CD14-positive monocyte (primary cell): ENCODE data around the gene LYPD6. TPM values are rescaled to one million over a fixed set of nuclear protein-coding genes. Genes with fewer than 3 reads are reported as not detected.

Experiments used
- DNase-seq, 3 donors: peaks; one replicate each; pipeline ENCODE4 v3.0.0-alpha.2; 2011 to 2022
- H2AFZ ChIP-seq: 2 replicates; pipeline ENCODE4 v1.6.0; 2012; ENCODE audit warnings: mild to moderate bottlenecking, low read depth, low read length, inconsistent platforms; ENCODE audit not compliant: insufficient read depth, poor library complexity, severe bottlenecking
- H3K27ac ChIP-seq, 2 donors: 1 replicate in 1 of 2; 2 replicates in 1 of 2; pipeline ENCODE4 v1.5.1; 2012 to 2013; ENCODE audit warnings: low read length in 2 of 2, control low read depth in 1 of 2, inconsistent platforms in 1 of 2, low read depth in 1 of 2, mild to moderate bottlenecking in 1 of 2
- H3K27me3 ChIP-seq, 2 donors: one replicate each; pipeline versions ENCODE4 v1.6.0 to v1.6.1; 2011 to 2013; ENCODE audit warnings: low read length in 2 of 2; ENCODE audit not compliant: control insufficient read depth in 2 of 2, insufficient read depth in 2 of 2
- H3K36me3 ChIP-seq, 2 donors: replicated peaks in 1 of 2; 1 replicate in 1 of 2; 2 replicates in 1 of 2; pipeline versions ENCODE4 v1.5.1 to v1.6.1; 2012 to 2013; ENCODE audit warnings: low read length in 2 of 2, control low read depth in 1 of 2, inconsistent platforms in 1 of 2, mild to moderate bottlenecking in 1 of 2; ENCODE audit not compliant: insufficient read depth in 2 of 2, control insufficient read depth in 1 of 2
- H3K4me1 ChIP-seq, 2 donors: 1 replicate in 1 of 2; 2 replicates in 1 of 2; pipeline versions ENCODE4 v1.5.1 to v1.6.1; 2012 to 2013; ENCODE audit warnings: low read length in 2 of 2, control low read depth in 1 of 2, inconsistent platforms in 1 of 2, mild to moderate bottlenecking in 1 of 2, moderate library complexity in 1 of 2; ENCODE audit not compliant: insufficient read depth in 2 of 2, control insufficient read depth in 1 of 2
- H3K4me2 ChIP-seq: replicated peaks from 2 replicates; pipeline ENCODE3; 2012; ENCODE audit warnings: low read length, moderate library complexity, mild to moderate bottlenecking; ENCODE audit not compliant: poor library complexity, severe bottlenecking; ENCODE audit errors: extremely low read depth
- H3K4me3 ChIP-seq, 3 experiments: fragments of 200-600 bp in 1 of 3; sonication (generic) in 1 of 3; replicated peaks in 1 of 3; 1 replicate in 2 of 3; 2 replicates in 1 of 3; pipeline ENCODE4 v1.5.1; 2011 to 2013; ENCODE audit warnings: low read length in 3 of 3, mild to moderate bottlenecking in 3 of 3, control low read depth in 2 of 3, low read depth in 2 of 3, inconsistent platforms in 1 of 3, moderate library complexity in 1 of 3
- H3K79me2 ChIP-seq: 2 replicates; pipeline ENCODE4 v1.6.0; 2012; ENCODE audit warnings: mild to moderate bottlenecking, control low read depth, inconsistent platforms, low read length, moderate library complexity; ENCODE audit not compliant: insufficient read depth
- H3K9ac ChIP-seq: 2 replicates; pipeline ENCODE4 v1.6.0; 2017; ENCODE audit warnings: low read length, mild to moderate bottlenecking; ENCODE audit not compliant: insufficient read depth, poor library complexity, severe bottlenecking
- H3K9me3 ChIP-seq, 2 donors: replicated peaks in 1 of 2; 1 replicate in 1 of 2; 2 replicates in 1 of 2; pipeline versions ENCODE4 v1.5.1 to v1.6.1; 2012 to 2013; ENCODE audit warnings: low read length in 2 of 2, control low read depth in 1 of 2; ENCODE audit not compliant: control insufficient read depth in 1 of 2, insufficient read depth in 1 of 2
- H4K20me1 ChIP-seq: 2 replicates; pipeline ENCODE4 v1.6.0; 2012; ENCODE audit warnings: mild to moderate bottlenecking, low read length, control low read depth, moderate library complexity; ENCODE audit not compliant: insufficient read depth
- H3K27ac Mint-ChIP-seq, 7 donors: one replicate each; pipeline ENCODE4 v1.8.0; 2020; ENCODE audit warnings: mild to moderate bottlenecking in 7 of 7, mixed read lengths in 7 of 7, moderate library complexity in 6 of 7, inconsistent platforms in 2 of 7
- H3K27me3 Mint-ChIP-seq, 3 donors: one replicate each; pipeline ENCODE4 v1.8.0; 2021 to 2022; ENCODE audit warnings: low read depth in 3 of 3, mild to moderate bottlenecking in 3 of 3, mixed read lengths in 3 of 3, moderate library complexity in 3 of 3, inconsistent platforms in 1 of 3
- H3K36me3 Mint-ChIP-seq, 2 donors: one replicate each; pipeline ENCODE4 v1.8.0; 2020; ENCODE audit warnings: mixed read lengths in 2 of 2, inconsistent platforms in 1 of 2, mild to moderate bottlenecking in 1 of 2
- H3K4me1 Mint-ChIP-seq: one replicate; pipeline ENCODE4 v1.8.0; 2020; ENCODE audit warnings: mild to moderate bottlenecking, mixed read lengths
- H3K4me3 Mint-ChIP-seq, 2 donors: one replicate each; pipeline ENCODE4 v1.8.0; 2020; ENCODE audit warnings: mild to moderate bottlenecking in 2 of 2, mixed read lengths in 2 of 2, moderate library complexity in 1 of 2
- H3K9me3 Mint-ChIP-seq, 7 donors: one replicate each; pipeline ENCODE4 v1.8.0; 2020 to 2022; ENCODE audit warnings: mixed read lengths in 7 of 7, mild to moderate bottlenecking in 6 of 7, moderate library complexity in 6 of 7, inconsistent platforms in 2 of 7
- WGBS: methylation state at CpG from one replicate; pipeline ENCODE4 v1.1.5; 2013; ENCODE audit warnings: missing lambda C conversion rate; ENCODE audit not compliant: insufficient coverage; 5-methylcytosine and 5-hydroxymethylcytosine counted together
- intact Hi-C, 2 donors: fragments of 100-400 bp; cut with micrococcal nuclease; formaldehyde crosslinking; loops; one replicate each; pipeline versions ENCODE4 v1.15.0 to v1.15.1; 2023
- polyA plus RNA-seq, 3 donors: library from polyadenylated mRNA; depleted of rRNA in 1 of 3; unstranded in 2 of 3; stranded (reverse) in 1 of 3; fragments of 300-500 nt in 2 of 3; fragments of >200 nt in 1 of 3; fragmentation: Illumina TruSeq in 2 of 3; gene quantifications; 1 replicate in 2 of 3; 2 replicates in 1 of 3; pipeline ENCODE4 v1.2.3, GENCODE V29; 2012 to 2021
- TF ChIP-seq, protein P1 (sequence below): fragments of 200-600 bp; IDR thresholded peaks from one replicate; pipeline ENCODE4 v1.8.0; 2022; ENCODE audit warnings: antibody characterized with exemption, mild to moderate bottlenecking

The LYPD6 gene
- polyA plus RNA-seq, 3 donors = not detected

- Histone ChIP-seq H2AFZ (no peak overlapping the region), H3K4me3 (no peak overlapping the region), H4K20me1 (no peaks in the 10 kb centered on the region), H3K27me3 (no peaks in the 10 kb centered on the region), H3K9ac (no peak overlapping the region), H3K36me3 (no peaks in the 10 kb centered on the region), H3K9me3 (no peaks in the 10 kb centered on the region), H3K4me1 (no peaks in the 10 kb centered on the region), H3K79me2 (no peaks in the 10 kb centered on the region), H3K27ac (no peak overlapping the region), H3K4me2 (no peak overlapping the region)
- TF ChIP-seq, protein P1, sequence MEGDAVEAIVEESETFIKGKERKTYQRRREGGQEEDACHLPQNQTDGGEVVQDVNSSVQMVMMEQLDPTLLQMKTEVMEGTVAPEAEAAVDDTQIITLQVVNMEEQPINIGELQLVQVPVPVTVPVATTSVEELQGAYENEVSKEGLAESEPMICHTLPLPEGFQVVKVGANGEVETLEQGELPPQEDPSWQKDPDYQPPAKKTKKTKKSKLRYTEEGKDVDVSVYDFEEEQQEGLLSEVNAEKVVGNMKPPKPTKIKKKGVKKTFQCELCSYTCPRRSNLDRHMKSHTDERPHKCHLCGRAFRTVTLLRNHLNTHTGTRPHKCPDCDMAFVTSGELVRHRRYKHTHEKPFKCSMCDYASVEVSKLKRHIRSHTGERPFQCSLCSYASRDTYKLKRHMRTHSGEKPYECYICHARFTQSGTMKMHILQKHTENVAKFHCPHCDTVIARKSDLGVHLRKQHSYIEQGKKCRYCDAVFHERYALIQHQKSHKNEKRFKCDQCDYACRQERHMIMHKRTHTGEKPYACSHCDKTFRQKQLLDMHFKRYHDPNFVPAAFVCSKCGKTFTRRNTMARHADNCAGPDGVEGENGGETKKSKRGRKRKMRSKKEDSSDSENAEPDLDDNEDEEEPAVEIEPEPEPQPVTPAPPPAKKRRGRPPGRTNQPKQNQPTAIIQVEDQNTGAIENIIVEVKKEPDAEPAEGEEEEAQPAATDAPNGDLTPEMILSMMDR = no peak
- H3K27ac Mint-ChIP-seq = no peak overlapping the region
- H3K36me3 Mint-ChIP-seq = no peaks in the 10 kb centered on the region
- WGBS = no CpG with 5 or more reads among the region's 3 CpGs
- intact Hi-C loops = no loop called here
- H3K4me3 Mint-ChIP-seq = no peak overlapping the region
- peaks cover 0 to 3% (median 0%) of the 10 kb centered on the region in 3 donors for H3K27me3 Mint-ChIP-seq
- H3K9me3 Mint-ChIP-seq = peaks cover 0 to 3% (median 0%) of the 10 kb centered on the region in 7 donors
- DNase-seq = no peak
- no peaks in the 10 kb centered on the region for H3K4me1 Mint-ChIP-seq
Measured at GRCh38 chr2:149441255-149441654, 110.9 kb downstream of the LYPD6 start.

DNA sequence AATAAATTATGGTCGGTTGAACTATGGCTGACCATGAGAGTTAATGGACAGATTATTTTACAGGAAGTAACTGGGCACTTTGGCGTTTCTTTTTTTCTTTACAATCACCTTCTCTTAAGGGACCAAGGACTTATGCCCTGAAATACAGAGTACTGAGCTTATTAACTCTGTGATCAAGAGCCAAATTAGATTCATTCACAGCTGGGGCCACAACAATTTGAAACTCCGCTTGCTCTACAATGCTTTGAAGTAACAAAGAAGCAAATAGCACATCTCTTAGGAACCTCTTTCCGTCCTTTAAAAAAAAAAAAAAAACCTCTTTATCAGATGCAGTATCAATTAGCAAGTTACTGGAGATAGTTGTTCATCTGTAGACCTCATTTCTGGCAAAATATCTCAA lies 112.0 kb downstream of the LYPD6 start:
- Mint-ChIP-seq H3K27me3 (peaks cover 0 to 3% (median 0%) of the 10 kb centered on the region in 3 donors), H3K4me1 (no peaks in the 10 kb centered on the region), H3K27ac (no peak overlapping the region), H3K9me3 (peaks cover 0 to 3% (median 0%) of the 10 kb centered on the region in 7 donors), H3K36me3 (no peaks in the 10 kb centered on the region), H3K4me3 (no peak overlapping the region)
- Histone ChIP-seq H3K4me3 (no peak overlapping the region), H3K4me1 (no peaks in the 10 kb centered on the region), H3K9ac (no peak overlapping the region), H3K27ac (no peak overlapping the region), H3K4me2 (no peak overlapping the region), H3K9me3 (no peaks in the 10 kb centered on the region), H3K36me3 (no peaks in the 10 kb centered on the region), H3K79me2 (no peaks in the 10 kb centered on the region), H2AFZ (no peak overlapping the region), H4K20me1 (no peaks in the 10 kb centered on the region), H3K27me3 (no peaks in the 10 kb centered on the region)
- 80% methylated on average over 1 of the region's 4 CpGs for WGBS
- no peak for DNase-seq
- intact Hi-C loops = no loop called here
- TF ChIP-seq, protein P1 = no peak
